ENCODE data around the gene TMEM150A.

DNA sequence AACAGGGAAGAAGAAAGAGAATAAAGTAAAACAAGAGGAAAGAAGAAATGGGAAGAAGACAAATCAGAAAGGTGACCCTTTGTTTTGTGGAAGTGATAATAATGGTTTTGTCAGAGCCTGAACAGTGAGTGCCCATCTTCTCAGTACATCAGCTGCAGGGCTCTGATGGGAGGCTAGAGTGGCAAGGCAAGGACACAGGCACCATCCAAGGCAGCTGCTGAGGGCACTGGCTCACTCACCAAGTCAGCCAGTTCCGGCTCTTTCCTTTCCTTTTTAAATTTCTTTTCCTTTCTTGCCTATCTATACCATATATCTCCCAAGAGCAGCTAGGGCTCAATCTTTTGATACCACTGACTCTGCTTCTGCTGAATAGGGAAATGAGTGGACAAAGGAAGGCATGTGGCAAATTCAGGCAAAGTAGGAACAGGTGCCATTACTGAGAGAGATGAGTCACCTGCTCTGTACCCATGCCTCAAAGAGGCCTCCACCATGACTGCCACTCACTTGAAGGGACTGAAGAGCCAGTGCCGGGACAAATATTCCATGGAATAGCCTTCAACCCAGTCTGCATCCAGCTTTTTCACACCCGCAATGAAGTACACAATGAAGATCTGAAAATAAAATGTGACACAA, 47.4 kb downstream of the TMEM150A start:
- TF ChIP-seq POLR2A (IDR thresholded peaks at IDR 0.05) = no peak
- TF ChIP-seq, protein P1, sequence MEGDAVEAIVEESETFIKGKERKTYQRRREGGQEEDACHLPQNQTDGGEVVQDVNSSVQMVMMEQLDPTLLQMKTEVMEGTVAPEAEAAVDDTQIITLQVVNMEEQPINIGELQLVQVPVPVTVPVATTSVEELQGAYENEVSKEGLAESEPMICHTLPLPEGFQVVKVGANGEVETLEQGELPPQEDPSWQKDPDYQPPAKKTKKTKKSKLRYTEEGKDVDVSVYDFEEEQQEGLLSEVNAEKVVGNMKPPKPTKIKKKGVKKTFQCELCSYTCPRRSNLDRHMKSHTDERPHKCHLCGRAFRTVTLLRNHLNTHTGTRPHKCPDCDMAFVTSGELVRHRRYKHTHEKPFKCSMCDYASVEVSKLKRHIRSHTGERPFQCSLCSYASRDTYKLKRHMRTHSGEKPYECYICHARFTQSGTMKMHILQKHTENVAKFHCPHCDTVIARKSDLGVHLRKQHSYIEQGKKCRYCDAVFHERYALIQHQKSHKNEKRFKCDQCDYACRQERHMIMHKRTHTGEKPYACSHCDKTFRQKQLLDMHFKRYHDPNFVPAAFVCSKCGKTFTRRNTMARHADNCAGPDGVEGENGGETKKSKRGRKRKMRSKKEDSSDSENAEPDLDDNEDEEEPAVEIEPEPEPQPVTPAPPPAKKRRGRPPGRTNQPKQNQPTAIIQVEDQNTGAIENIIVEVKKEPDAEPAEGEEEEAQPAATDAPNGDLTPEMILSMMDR (IDR thresholded peaks at IDR 0.05) = no peak

Measured in testis (tissue), 2 donors.